ENCODE results near the gene ATP7B.
A peak's percentile ranks its signal among the peaks of the same experiment; 100 is the strongest.

Gene ATP7B

GRCh38 chr13:51967482-51968446, 43.5 kb downstream of the ATP7B start:
- TF ChIP-seq ZFX (IDR thresholded peaks at IDR 0.05; ENCODE audit: borderline replicate concordance) (no peak), CTCF (IDR thresholded peaks at IDR 0.05) (no peak)
- H3K27ac ChIP-seq: no peak overlapping the region

GRCh38 chr13:51966186-51966585, 45.1 kb downstream of the ATP7B start:
- no peak overlapping the region for H3K27ac ChIP-seq
- no peak for TF ChIP-seq ZFX (IDR thresholded peaks at IDR 0.05; ENCODE audit: borderline replicate concordance)
- no peak for TF ChIP-seq CTCF (IDR thresholded peaks at IDR 0.05)

- TF ChIP-seq CTCF (IDR thresholded peaks at IDR 0.05) (no peak), ZFX (IDR thresholded peaks at IDR 0.05; ENCODE audit: borderline replicate concordance) (no peak)
Observed at GRCh38 chr13:51961493-51962403, 49.5 kb downstream of the ATP7B start.

GRCh38 chr13:51960766-51961165, 50.5 kb downstream of the ATP7B start:
- TF ChIP-seq CTCF (IDR thresholded peaks at IDR 0.05) (no peak), ZFX (IDR thresholded peaks at IDR 0.05; ENCODE audit: borderline replicate concordance) (no peak)
- no peak overlapping the region for H3K27ac ChIP-seq

More at GRCh38 chr13:51961493-51962403, 49.5 kb downstream of the ATP7B start:
- H3K27ac ChIP-seq: no peak overlapping the region

- TF ChIP-seq ZFX (IDR thresholded peaks at IDR 0.05; ENCODE audit: borderline replicate concordance) (no peak), CTCF (IDR thresholded peaks at IDR 0.05) (no peak)
- H3K27ac ChIP-seq: no peak overlapping the region
Observed at GRCh38 chr13:51959773-51960172, 51.5 kb downstream of the ATP7B start.

- peak overlapping the region; percentile 84 for H3K27ac ChIP-seq
- TF ChIP-seq CTCF (IDR thresholded peaks at IDR 0.05) (no peak), ZFX (IDR thresholded peaks at IDR 0.05; ENCODE audit: borderline replicate concordance) (no peak)
Observed at GRCh38 chr13:51958217-51958547, 53.1 kb downstream of the ATP7B start.
